SW 1271 (cell line): ENCODE data around the gene PLEKHA7.
"Not testable (repeated sequence)": the region's sequence is repeated elsewhere in the genome, so short reads cannot be mapped to it uniquely, and the experiment has no call there.

Experiments used
- DNase-seq, 2 experiments: peaks; one replicate each; lab custom pipeline; 2025; lab: John Stamatoyannopoulos, UW

PLEKHA7 gene

DNA sequence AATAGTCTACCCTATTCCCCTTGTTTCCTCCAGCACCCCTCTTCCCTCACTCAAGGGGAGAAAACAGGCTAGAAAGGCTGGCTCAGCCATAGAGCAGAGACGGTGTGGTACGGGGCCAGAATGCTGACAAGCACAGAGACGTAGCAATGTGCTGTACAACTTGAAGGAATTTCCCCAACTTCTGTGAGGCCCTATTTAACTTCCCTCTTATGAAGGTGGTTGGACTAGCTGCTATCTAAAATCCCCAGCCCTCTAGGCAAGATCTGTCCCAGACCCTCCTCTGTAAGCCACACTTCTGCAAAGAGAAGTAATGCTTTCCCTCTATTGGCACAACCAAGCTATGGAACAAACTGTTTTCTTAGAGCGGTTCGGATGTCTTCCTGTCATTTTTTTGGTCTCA lies 37.8 kb downstream of the PLEKHA7 start:
- no peak for DNase-seq

DNA sequence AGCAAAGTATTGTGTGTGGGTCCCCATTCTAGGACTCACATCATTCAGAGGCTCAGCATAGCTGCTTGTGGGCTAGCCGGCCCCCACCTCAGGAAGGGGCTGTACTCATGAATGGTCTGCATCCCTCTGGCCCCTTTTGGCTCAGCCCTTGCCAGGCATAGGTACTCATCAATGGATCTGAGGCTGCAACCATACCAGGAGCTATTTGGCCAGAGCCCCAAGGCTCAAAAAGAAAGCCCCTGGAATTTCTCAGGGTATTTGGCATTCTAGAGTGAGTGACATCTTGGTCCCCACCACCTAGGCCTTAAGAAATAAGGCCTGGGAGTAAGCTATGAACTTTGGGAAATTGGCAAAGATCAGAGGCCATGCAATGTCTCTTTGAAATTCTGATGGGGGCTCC lies 38.3 kb downstream of the PLEKHA7 start:
- DNase-seq = no peak

- DNase-seq = no peak
These were observed 40.8 kb downstream of the PLEKHA7 start for GRCh38 chr11:16973338-16973964.

GRCh38 chr11:16969010-16969999 lies 44.9 kb downstream of the PLEKHA7 start:
- DNase-seq = no peak

GRCh38 chr11:16968196-16968595 lies 46.0 kb downstream of the PLEKHA7 start:
- no peak for DNase-seq

DNA sequence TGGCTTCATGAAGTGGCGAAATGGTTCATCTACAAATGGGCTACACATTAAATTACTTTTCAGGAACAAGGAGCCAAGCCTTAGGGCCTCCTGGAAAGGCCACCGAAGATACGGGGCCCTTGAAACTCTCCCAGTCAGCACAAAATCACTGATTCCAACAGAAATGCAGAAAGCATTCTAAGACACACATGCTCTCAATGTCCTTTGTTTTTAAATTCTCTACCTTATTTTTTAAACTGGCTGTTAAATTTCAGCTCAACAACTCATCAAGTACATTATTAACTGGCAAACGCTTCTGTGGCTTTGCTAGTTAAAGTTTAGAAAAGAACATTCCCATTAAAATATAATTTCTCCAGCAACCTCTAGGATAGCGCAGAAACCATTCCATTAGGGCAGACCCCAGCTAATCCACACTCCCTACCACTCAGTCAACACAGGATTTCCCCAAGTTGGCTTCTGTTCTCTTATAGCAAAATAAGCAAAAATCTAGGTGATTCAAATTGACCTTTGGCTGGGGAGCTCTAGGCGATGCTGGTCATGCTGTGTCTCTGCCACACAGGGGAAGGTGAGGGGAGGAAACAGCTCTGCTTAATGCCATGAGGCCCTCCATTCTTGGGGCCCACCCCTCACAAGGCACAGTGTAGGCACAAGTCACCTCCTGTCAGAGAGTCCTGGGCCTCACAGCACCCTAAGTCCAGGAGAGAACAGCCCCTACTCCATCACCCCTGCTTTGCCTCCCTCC lies 47.1 kb downstream of the PLEKHA7 start:
- no peak for DNase-seq

GRCh38 chr11:16964501-16964900 lies 49.7 kb downstream of the PLEKHA7 start:
- no peak for DNase-seq

GRCh38 chr11:16963316-16963876 lies 50.8 kb downstream of the PLEKHA7 start:
- DNase-seq = no peak

GRCh38 chr11:16962589-16962988 lies 51.6 kb downstream of the PLEKHA7 start:
- not testable (repeated sequence) for DNase-seq

DNA sequence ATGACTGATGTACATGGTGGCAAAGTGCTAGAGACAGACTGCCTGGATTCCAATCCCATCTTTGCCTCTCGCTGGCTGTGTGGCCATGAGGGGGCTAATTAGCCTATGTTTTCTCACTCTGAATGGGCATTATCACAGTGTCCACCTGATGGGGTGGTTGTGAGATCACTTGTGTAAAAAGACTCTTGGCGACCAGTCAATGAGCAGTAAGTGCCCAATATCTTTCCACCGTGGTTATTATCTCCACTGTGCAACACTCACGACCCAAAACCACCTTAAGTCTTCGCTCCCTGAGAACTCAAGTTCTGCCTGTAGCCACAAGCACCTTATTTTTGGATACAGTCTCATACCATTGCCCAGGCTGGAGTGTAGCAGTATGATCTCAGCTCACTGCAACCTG lies 52.1 kb downstream of the PLEKHA7 start:
- no peak for DNase-seq

- no peak for DNase-seq
These were observed 54.0 kb downstream of the PLEKHA7 start for GRCh38 chr11:16960250-16960649.

DNA sequence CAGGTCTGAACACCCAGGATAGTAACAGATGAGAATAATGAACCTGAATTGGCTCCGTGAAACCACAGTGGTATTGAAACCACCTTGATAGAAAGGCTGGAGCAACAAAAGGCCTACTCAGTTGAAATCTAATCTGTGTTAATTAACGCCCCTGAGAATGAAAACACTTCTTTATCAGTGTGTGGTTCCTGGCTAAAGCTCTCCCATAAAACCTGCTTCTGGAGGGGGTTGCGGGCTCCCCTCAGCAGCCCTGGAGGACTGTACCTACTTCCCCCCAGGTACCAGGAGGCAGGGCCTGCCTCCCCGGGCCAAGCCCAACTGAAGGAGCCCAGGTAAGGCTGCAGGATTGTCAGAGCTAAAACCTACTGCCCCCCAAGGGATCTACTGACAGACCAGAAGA lies 54.6 kb downstream of the PLEKHA7 start:
- DNase-seq = no peak

DNA sequence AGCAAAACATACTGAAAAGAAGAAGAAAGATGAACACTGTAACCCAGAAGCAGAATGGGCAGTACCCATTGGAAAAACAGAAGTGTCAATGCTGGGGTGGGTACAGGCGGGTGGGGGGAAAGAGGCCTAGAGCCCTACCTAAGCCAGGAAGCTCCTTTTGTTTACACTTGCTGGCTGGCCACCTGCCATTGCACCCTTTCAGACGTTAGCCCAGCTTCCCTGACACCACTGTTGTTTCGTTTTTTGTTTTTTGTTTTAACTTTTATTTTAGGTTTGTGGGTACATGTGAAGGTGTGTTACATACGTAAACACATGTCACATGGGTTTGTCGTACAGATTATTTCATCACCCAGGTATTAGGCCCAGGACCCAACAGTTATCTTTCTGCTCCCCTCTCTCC lies 55.4 kb downstream of the PLEKHA7 start:
- DNase-seq = no peak

- DNase-seq = no peak
These were observed 57.6 kb downstream of the PLEKHA7 start for GRCh38 chr11:16956538-16957153.

- no peak for DNase-seq
These were observed 60.6 kb downstream of the PLEKHA7 start for GRCh38 chr11:16953663-16954062.

DNA sequence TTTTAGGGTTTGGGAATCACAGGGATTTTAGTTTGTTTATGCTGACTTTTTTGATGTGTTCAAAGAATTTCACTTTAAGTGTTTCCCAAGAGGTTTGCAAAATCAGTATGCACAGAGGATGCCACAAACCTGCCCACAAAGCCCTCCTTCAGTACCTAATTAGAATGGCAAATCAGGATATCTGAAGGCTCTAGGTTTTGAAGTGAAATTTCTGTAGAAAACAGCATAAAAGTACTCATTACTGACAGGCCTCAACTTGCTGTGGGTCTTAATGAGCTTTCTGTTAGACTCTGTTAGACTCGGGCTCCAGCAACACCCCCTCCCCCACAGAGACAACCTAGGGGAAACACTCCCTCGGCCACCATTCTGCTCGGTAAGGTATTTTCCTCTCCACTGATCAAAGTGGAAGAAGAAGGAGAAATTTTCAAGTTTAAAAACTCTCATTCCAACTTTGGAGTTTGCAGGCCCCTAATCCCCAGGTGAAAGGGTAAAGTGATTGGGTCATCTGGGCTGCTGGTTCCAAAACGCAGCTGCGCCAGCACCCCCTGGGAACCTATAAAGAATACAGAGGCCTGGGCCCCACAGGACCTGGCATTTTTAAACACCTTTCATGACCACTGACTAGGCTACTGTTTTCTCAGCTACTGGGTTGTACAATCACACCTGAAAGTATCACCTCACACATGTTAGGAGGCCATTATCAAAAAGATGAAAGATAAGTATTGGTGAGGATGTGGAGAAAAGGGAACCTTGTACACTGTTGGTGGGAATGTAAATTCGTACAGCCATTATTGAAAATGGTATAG lies 67.5 kb downstream of the PLEKHA7 start:
- no peak for DNase-seq

- DNase-seq = peak; percentile 54
These were observed 68.3 kb downstream of the PLEKHA7 start for GRCh38 chr11:16945671-16946469.

- no peak for DNase-seq
These were observed 71.3 kb downstream of the PLEKHA7 start for GRCh38 chr11:16942911-16943310.

GRCh38 chr11:16942342-16942741 lies 71.9 kb downstream of the PLEKHA7 start:
- no peak for DNase-seq

GRCh38 chr11:16941935-16942334 lies 72.3 kb downstream of the PLEKHA7 start:
- no peak for DNase-seq
